Osteoblast (primary cell): Measurements from ENCODE around the gene OSTN. TPM values are rescaled to one million over a fixed set of nuclear protein-coding genes. Genes with fewer than 3 reads are reported as not detected.

ENCODE experiments used
- DNase-seq: peaks from one replicate; pipeline ENCODE4 v3.0.0; 2011; ENCODE audit warnings: low spot score, mixed read lengths; ENCODE audit not compliant: insufficient read length; ENCODE audit errors: missing footprints
- H2AFZ ChIP-seq: 2 replicates; pipeline ENCODE4 v1.6.0; 2011; ENCODE audit warnings: mild to moderate bottlenecking, low read length
- H3K27ac ChIP-seq: 2 replicates; pipeline ENCODE4 v1.5.1; 2011; ENCODE audit warnings: mild to moderate bottlenecking, low read depth, low read length, moderate library complexity
- H3K27me3 ChIP-seq: 2 replicates; pipeline ENCODE4 v1.6.0; 2012; ENCODE audit warnings: mild to moderate bottlenecking, control low read depth, inconsistent platforms, low read length, moderate library complexity; ENCODE audit not compliant: insufficient read depth
- H3K36me3 ChIP-seq: 2 replicates; pipeline ENCODE4 v1.5.1; 2011; ENCODE audit warnings: mild to moderate bottlenecking, low read length, control low read depth, moderate library complexity; ENCODE audit not compliant: insufficient read depth
- H3K4me1 ChIP-seq: 2 replicates; pipeline ENCODE4 v1.5.1; 2011; ENCODE audit warnings: mild to moderate bottlenecking, low read length, control low read depth, moderate library complexity; ENCODE audit not compliant: insufficient read depth
- H3K4me2 ChIP-seq: 2 replicates; pipeline ENCODE4 v1.6.0; 2011; ENCODE audit warnings: mild to moderate bottlenecking, low read length; ENCODE audit not compliant: insufficient read depth
- H3K4me3 ChIP-seq: fragments of 200-600 bp; sonication (generic); 3 replicates; pipeline ENCODE4 v1.5.1; 2012; ENCODE audit warnings: mild to moderate bottlenecking, low read length, inconsistent platforms; ENCODE audit not compliant: insufficient read depth
- H3K79me2 ChIP-seq: 2 replicates; pipeline ENCODE4 v1.6.0; 2012; ENCODE audit warnings: mild to moderate bottlenecking, low read length, control low read depth, inconsistent platforms; ENCODE audit not compliant: insufficient read depth
- H3K9me3 ChIP-seq: 2 replicates; pipeline ENCODE4 v1.5.1; 2011; ENCODE audit warnings: low read depth, low read length, control low read depth
- H4K20me1 ChIP-seq: 2 replicates; pipeline ENCODE4 v1.6.0; 2012; ENCODE audit warnings: mild to moderate bottlenecking, low read length, control low read depth; ENCODE audit not compliant: insufficient read depth
- CTCF ChIP-seq: IDR thresholded peaks from 2 replicates; pipeline ENCODE4 v1.5.1; 2011; ENCODE audit warnings: mild to moderate bottlenecking, low read depth, low read length, moderate library complexity; ENCODE audit errors: extremely low read depth
- total RNA-seq: library from RNA; depleted of rRNA; stranded (reverse); fragments of >200 nt; gene quantifications from 2 replicates; pipeline ENCODE4 v1.2.3, GENCODE V29; 2012

The OSTN gene
- total RNA-seq, 1 donor = under 0.01 TPM

DNA sequence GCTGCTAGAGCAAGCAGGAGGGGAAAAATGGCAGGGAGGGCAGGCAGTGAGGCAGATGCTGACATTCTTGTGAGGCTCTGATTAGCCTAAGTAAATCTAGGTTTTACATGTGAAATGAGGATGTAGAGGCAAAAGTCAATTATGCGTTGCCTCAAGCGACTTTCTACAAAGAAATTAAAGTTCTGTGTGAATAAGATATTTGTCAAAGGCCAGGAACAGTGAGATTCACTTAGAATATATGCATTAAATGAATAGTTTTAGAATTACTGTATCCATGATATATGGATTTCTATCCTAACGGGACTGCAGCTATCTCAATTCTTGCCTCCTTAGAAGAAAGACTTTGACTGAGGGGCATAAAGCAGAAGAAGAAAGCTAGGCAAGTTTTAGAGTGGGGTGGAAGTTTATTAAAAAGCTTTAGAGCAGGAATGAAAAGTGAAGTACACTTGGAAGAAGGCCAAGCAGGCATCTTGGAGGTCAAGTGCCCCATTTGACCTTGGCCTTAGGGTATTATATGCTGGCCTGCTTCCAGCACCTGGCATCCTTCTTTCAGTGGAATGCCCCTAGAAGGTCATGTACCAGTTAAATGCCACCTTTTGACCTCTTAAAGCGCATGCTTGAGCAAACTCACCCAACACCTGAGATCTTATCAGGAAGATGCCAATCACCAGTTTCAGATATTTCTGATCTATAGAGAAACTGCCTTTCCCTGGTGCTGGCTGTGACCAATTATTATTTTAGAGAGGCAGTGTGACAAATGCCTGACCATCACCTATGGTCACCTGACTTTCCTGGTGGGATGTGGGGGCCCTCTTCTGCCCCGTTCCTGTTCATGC is 38.2 kb downstream of the OSTN start:
- H2AFZ ChIP-seq = no peak overlapping the region
- H3K9me3 ChIP-seq = no peaks in the 10 kb centered on the region
- no peaks in the 10 kb centered on the region for H3K36me3 ChIP-seq
- H3K79me2 ChIP-seq = no peaks in the 10 kb centered on the region
- DNase-seq = no peak
- no peak for TF ChIP-seq CTCF
- peaks cover 53% of the 10 kb centered on the region for H3K4me1 ChIP-seq
- H3K27me3 ChIP-seq = no peaks in the 10 kb centered on the region
- no peak overlapping the region for H3K4me3 ChIP-seq
- no peak overlapping the region for H3K4me2 ChIP-seq
- peak overlapping the region; percentile 90 for H3K27ac ChIP-seq
- H4K20me1 ChIP-seq = no peaks in the 10 kb centered on the region

GRCh38 chr3:191238321-191238817 is 39.3 kb downstream of the OSTN start:
- peak overlapping the region; percentile 41 for H3K4me2 ChIP-seq
- no peak overlapping the region for H3K4me3 ChIP-seq
- no peaks in the 10 kb centered on the region for H4K20me1 ChIP-seq
- peaks cover 53% of the 10 kb centered on the region for H3K4me1 ChIP-seq
- H3K27me3 ChIP-seq = no peaks in the 10 kb centered on the region
- peak overlapping the region; percentile 43 for H2AFZ ChIP-seq
- DNase-seq = peak; percentile 65
- TF ChIP-seq CTCF = no peak
- no peaks in the 10 kb centered on the region for H3K79me2 ChIP-seq
- H3K27ac ChIP-seq = peak overlapping the region; percentile 90
- H3K36me3 ChIP-seq = no peaks in the 10 kb centered on the region
- H3K9me3 ChIP-seq = no peaks in the 10 kb centered on the region

DNA sequence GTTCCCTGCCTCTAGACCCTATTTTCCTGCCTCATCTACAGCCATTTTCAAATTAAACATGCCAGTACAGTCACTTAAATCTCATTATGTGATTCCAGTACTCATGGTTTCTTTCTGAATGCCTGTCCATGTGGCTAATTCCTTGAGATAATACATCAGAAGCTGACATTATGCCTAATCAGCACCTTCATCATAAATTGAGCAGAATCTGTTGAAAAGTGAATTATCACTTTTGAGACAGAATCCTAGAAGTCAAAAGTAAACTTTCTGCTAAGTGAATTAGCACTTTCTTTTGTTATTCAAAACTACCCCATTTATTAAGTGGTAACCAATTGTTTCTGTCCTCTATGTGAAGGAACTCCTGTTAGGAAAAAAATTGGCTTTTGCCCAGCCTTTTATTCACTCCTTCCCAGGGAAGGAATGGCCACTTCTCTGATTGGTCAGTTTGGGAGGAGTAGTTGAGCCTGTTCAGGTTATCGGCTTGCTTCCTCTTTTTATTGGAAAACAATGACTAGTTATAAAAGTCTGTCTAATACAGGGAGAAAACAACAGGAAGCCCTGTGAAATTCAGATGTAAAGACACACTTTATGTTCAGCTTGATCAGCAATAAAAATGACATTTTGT is 40.5 kb downstream of the OSTN start:
- peaks cover 53% of the 10 kb centered on the region for H3K4me1 ChIP-seq
- H3K27ac ChIP-seq = peak overlapping the region; percentile 90
- H4K20me1 ChIP-seq = no peaks in the 10 kb centered on the region
- H3K9me3 ChIP-seq = no peaks in the 10 kb centered on the region
- H3K79me2 ChIP-seq = no peaks in the 10 kb centered on the region
- H2AFZ ChIP-seq = peak overlapping the region; percentile 41
- H3K4me3 ChIP-seq = no peak overlapping the region
- DNase-seq = no peak
- no peaks in the 10 kb centered on the region for H3K36me3 ChIP-seq
- H3K4me2 ChIP-seq = no peak overlapping the region
- TF ChIP-seq CTCF = no peak
- no peaks in the 10 kb centered on the region for H3K27me3 ChIP-seq

GRCh38 chr3:191240486-191240885 is 41.4 kb downstream of the OSTN start:
- no peak for DNase-seq
- H3K4me3 ChIP-seq = no peak overlapping the region
- no peaks in the 10 kb centered on the region for H3K27me3 ChIP-seq
- H2AFZ ChIP-seq = peak overlapping the region; percentile 25
- no peaks in the 10 kb centered on the region for H4K20me1 ChIP-seq
- H3K4me2 ChIP-seq = no peak overlapping the region
- H3K79me2 ChIP-seq = no peaks in the 10 kb centered on the region
- peaks cover 43% of the 10 kb centered on the region for H3K4me1 ChIP-seq
- no peak overlapping the region for H3K27ac ChIP-seq
- no peaks in the 10 kb centered on the region for H3K9me3 ChIP-seq
- no peak for TF ChIP-seq CTCF
- no peaks in the 10 kb centered on the region for H3K36me3 ChIP-seq
